Activated naive CD8-positive, alpha-beta T cell treated with anti-CD3 and anti-CD28 coated beads, Interleukin-2, amount 10 ng/mL, durations not matched to agents 7 days and 5 days (primary cell): Measurements from ENCODE around the gene TAB3. TPM values are rescaled to one million over a fixed set of nuclear protein-coding genes. Genes with fewer than 3 reads are reported as not detected.

ENCODE experiments used
- ATAC-seq: fragments of 150-1000 bp; cut with Tn5 transposase; one replicate; pipeline ENCODE4 v1.10.0; 2021; ENCODE audit warnings: low read depth, moderate library complexity
- POLR2A ChIA-PET: fragments of 350-600 bp; sonication (Branson Sonifier 250); formaldehyde crosslinking; loops from one replicate; lab custom pipeline; 2021; ENCODE audit warnings: antibody characterized with exemption; lab: Charles Lee
- DNase-seq: peaks from one replicate; pipeline ENCODE4 v3.0.0; 2021
- H3K27ac Mint-ChIP-seq: one replicate; pipeline ENCODE4 v1.8.0; 2022; ENCODE audit warnings: mild to moderate bottlenecking, mixed read lengths
- H3K27me3 Mint-ChIP-seq: one replicate; pipeline ENCODE4 v1.8.0; 2022; ENCODE audit warnings: mild to moderate bottlenecking, moderate library complexity, mixed read lengths
- H3K36me3 Mint-ChIP-seq: one replicate; pipeline ENCODE4 v1.8.0; 2021; ENCODE audit warnings: mild to moderate bottlenecking, mixed read lengths
- H3K4me1 Mint-ChIP-seq: one replicate; pipeline ENCODE4 v1.8.0; 2021; ENCODE audit warnings: mixed read lengths
- H3K4me3 Mint-ChIP-seq: one replicate; pipeline ENCODE4 v1.8.0; 2022; ENCODE audit warnings: mild to moderate bottlenecking, moderate library complexity, mixed read lengths
- H3K9me3 Mint-ChIP-seq: one replicate; pipeline ENCODE4 v1.8.0; 2021; ENCODE audit warnings: mixed read lengths
- total RNA-seq, 2 experiments: library from RNA; stranded (reverse); gene quantifications; one replicate each; pipeline ENCODE4 v1.2.3, GENCODE V29; 2021

TAB3 gene
- total RNA-seq: 10 to 100 TPM; 17.3 to 20.7 TPM

- Mint-ChIP-seq H3K4me1 (peaks cover 10% of the 10 kb centered on the region), H3K9me3 (no peaks in the 10 kb centered on the region), H3K36me3 (peaks cover 6% of the 10 kb centered on the region), H3K27me3 (no peaks in the 10 kb centered on the region), H3K4me3 (peak within 1 kb of the TSS; percentile 91), H3K27ac (peak within 1 kb of the TSS; percentile 95)
- ATAC-seq (peak; percentile 91), DNase-seq (peak; percentile 86)
- POLR2A ChIA-PET: interaction anchor here (0.6 to 1.5 kb wide), 7 partner anchors 10 to 312 kb away, joined by 3 to 10 read pairs (median 3); partner anchors contain the start of gene TASL
Measured at GRCh38 chrX:30889147-30890140, at the start of gene TAB3. TSS of gene TAB3 (minus strand) at chrX:30889254. CDS start at chrX:30859588, 29,666 bp downstream.

GRCh38 chrX:30938295-30938694 is 49.2 kb upstream of the TAB3 start:
- DNase-seq (no peak), ATAC-seq (no peak)
- no peak overlapping the region for H3K27ac Mint-ChIP-seq
- no peak overlapping the region for H3K4me3 Mint-ChIP-seq
- H3K27me3 Mint-ChIP-seq: no peaks in the 10 kb centered on the region
- POLR2A ChIA-PET: no interaction called here
- no peaks in the 10 kb centered on the region for H3K4me1 Mint-ChIP-seq
- no peaks in the 10 kb centered on the region for H3K36me3 Mint-ChIP-seq
- H3K9me3 Mint-ChIP-seq: no peaks in the 10 kb centered on the region

- DNase-seq: no peak
- Mint-ChIP-seq H3K27me3 (no peaks in the 10 kb centered on the region), H3K9me3 (no peaks in the 10 kb centered on the region), H3K36me3 (no peaks in the 10 kb centered on the region), H3K4me3 (no peak overlapping the region), H3K4me1 (no peaks in the 10 kb centered on the region), H3K27ac (no peak overlapping the region)
- no peak for ATAC-seq
- POLR2A ChIA-PET: no interaction called here
Measured at GRCh38 chrX:30935985-30936384, 46.9 kb upstream of the TAB3 start.

GRCh38 chrX:30931920-30932319 is 42.9 kb upstream of the TAB3 start:
- Mint-ChIP-seq H3K4me1 (no peaks in the 10 kb centered on the region), H3K9me3 (no peaks in the 10 kb centered on the region), H3K36me3 (no peaks in the 10 kb centered on the region), H3K27ac (no peak overlapping the region), H3K27me3 (no peaks in the 10 kb centered on the region), H3K4me3 (no peak overlapping the region)
- POLR2A ChIA-PET: no interaction called here
- DNase-seq (no peak), ATAC-seq (no peak)

- Mint-ChIP-seq H3K27ac (no peak overlapping the region), H3K27me3 (no peaks in the 10 kb centered on the region), H3K36me3 (no peaks in the 10 kb centered on the region), H3K9me3 (no peaks in the 10 kb centered on the region), H3K4me3 (no peak overlapping the region), H3K4me1 (no peaks in the 10 kb centered on the region)
- DNase-seq (no peak), ATAC-seq (no peak)
- POLR2A ChIA-PET: no interaction called here
Measured at GRCh38 chrX:30930679-30931078, 41.6 kb upstream of the TAB3 start.

GRCh38 chrX:30930143-30930542 is 41.1 kb upstream of the TAB3 start:
- no peak for ATAC-seq
- no peaks in the 10 kb centered on the region for H3K36me3 Mint-ChIP-seq
- H3K4me1 Mint-ChIP-seq: no peaks in the 10 kb centered on the region
- DNase-seq: no peak
- no peaks in the 10 kb centered on the region for H3K27me3 Mint-ChIP-seq
- no peak overlapping the region for H3K27ac Mint-ChIP-seq
- H3K9me3 Mint-ChIP-seq: no peaks in the 10 kb centered on the region
- no peak overlapping the region for H3K4me3 Mint-ChIP-seq
- POLR2A ChIA-PET: no interaction called here

GRCh38 chrX:30920271-30920670 is 31.2 kb upstream of the TAB3 start:
- Mint-ChIP-seq H3K36me3 (no peaks in the 10 kb centered on the region), H3K4me3 (no peak overlapping the region), H3K27ac (no peak overlapping the region), H3K4me1 (no peaks in the 10 kb centered on the region), H3K27me3 (peaks cover 5% of the 10 kb centered on the region), H3K9me3 (no peaks in the 10 kb centered on the region)
- DNase-seq (no peak), ATAC-seq (no peak)
- POLR2A ChIA-PET: no interaction called here

GRCh38 chrX:30918480-30918879 is 29.4 kb upstream of the TAB3 start:
- Mint-ChIP-seq H3K27me3 (peaks cover 5% of the 10 kb centered on the region), H3K27ac (no peak overlapping the region), H3K36me3 (no peaks in the 10 kb centered on the region), H3K4me1 (no peaks in the 10 kb centered on the region), H3K9me3 (no peaks in the 10 kb centered on the region), H3K4me3 (no peak overlapping the region)
- ATAC-seq: no peak
- POLR2A ChIA-PET: no interaction called here
- no peak for DNase-seq

GRCh38 chrX:30913492-30913891 is 24.4 kb upstream of the TAB3 start:
- no peak overlapping the region for H3K27ac Mint-ChIP-seq
- no peak overlapping the region for H3K4me3 Mint-ChIP-seq
- DNase-seq (no peak), ATAC-seq (no peak)
- POLR2A ChIA-PET: no interaction called here
- H3K27me3 Mint-ChIP-seq: no peaks in the 10 kb centered on the region
- no peaks in the 10 kb centered on the region for H3K36me3 Mint-ChIP-seq
- H3K9me3 Mint-ChIP-seq: no peaks in the 10 kb centered on the region
- H3K4me1 Mint-ChIP-seq: peaks cover 9% of the 10 kb centered on the region

GRCh38 chrX:30910124-30910860 is 21.2 kb upstream of the TAB3 start:
- Mint-ChIP-seq H3K27me3 (no peaks in the 10 kb centered on the region), H3K4me3 (peak overlapping the region; percentile 44), H3K27ac (peak overlapping the region; percentile 79), H3K9me3 (no peaks in the 10 kb centered on the region), H3K4me1 (peaks cover 9% of the 10 kb centered on the region), H3K36me3 (no peaks in the 10 kb centered on the region)
- POLR2A ChIA-PET: interaction anchor here (0.6 kb wide), 1 partner anchor 21 kb away, joined by 3 read pairs; no protein-coding TSS in a partner anchor
- DNase-seq (no peak), ATAC-seq (peak; percentile 89)

- Mint-ChIP-seq H3K4me1 (peaks cover 9% of the 10 kb centered on the region), H3K4me3 (no peak overlapping the region), H3K27me3 (peaks cover 2% of the 10 kb centered on the region), H3K9me3 (no peaks in the 10 kb centered on the region), H3K36me3 (no peaks in the 10 kb centered on the region), H3K27ac (no peak overlapping the region)
- ATAC-seq: no peak
- no peak for DNase-seq
- POLR2A ChIA-PET: no interaction called here
Measured at GRCh38 chrX:30906726-30907125, 17.7 kb upstream of the TAB3 start.

- Mint-ChIP-seq H3K27ac (no peak overlapping the region), H3K4me3 (no peak overlapping the region), H3K4me1 (peaks cover 5% of the 10 kb centered on the region), H3K36me3 (no peaks in the 10 kb centered on the region), H3K9me3 (no peaks in the 10 kb centered on the region), H3K27me3 (peaks cover 6% of the 10 kb centered on the region)
- ATAC-seq (no peak), DNase-seq (no peak)
- POLR2A ChIA-PET: no interaction called here
Measured at GRCh38 chrX:30905321-30905720, 16.3 kb upstream of the TAB3 start.

- Mint-ChIP-seq H3K27me3 (peaks cover 6% of the 10 kb centered on the region), H3K4me3 (no peak overlapping the region), H3K9me3 (no peaks in the 10 kb centered on the region), H3K36me3 (no peaks in the 10 kb centered on the region), H3K27ac (no peak overlapping the region), H3K4me1 (peaks cover 8% of the 10 kb centered on the region)
- no peak for DNase-seq
- POLR2A ChIA-PET: no interaction called here
- no peak for ATAC-seq
Measured at GRCh38 chrX:30904632-30905031, 15.6 kb upstream of the TAB3 start.
